Adrenal gland (tissue), 5 donors: ENCODE results near the gene ARVCF.

Experiments used
- CTCF ChIP-seq, 6 experiments: fragments of 450-650 bp in 4 of 6; fragments of 200-600 bp in 2 of 6; sonication (generic) in 1 of 6; IDR thresholded peaks; 1 replicate in 5 of 6; 2 replicates in 1 of 6; pipeline versions ENCODE4 v1.5.1 to v1.8.0; 2016 to 2021; ENCODE audit warnings: antibody characterized with exemption in 6 of 6, mild to moderate bottlenecking in 2 of 6, moderate library complexity in 1 of 6
- POLR2A ChIP-seq, 2 donors: fragments of 450-650 bp; IDR thresholded peaks; one replicate each; pipeline ENCODE4 v1.6.1; 2017; ENCODE audit warnings: antibody characterized with exemption in 2 of 2, mild to moderate bottlenecking in 2 of 2, moderate library complexity in 1 of 2
- donor health status: DM: no; HTN: no; CAD: no.

GRCh38 chr22:20009018-20009491 lies 7.6 kb downstream of the ARVCF start:
- TF ChIP-seq CTCF (IDR thresholded peaks at IDR 0.05) (no peak), POLR2A (IDR thresholded peaks at IDR 0.05) (no peak)
